Endothelial cell of umbilical vein (primary cell): ENCODE measurements around the gene KRTAP5-2. TPM values are rescaled to one million over a fixed set of nuclear protein-coding genes. Genes with fewer than 3 reads are reported as not detected.

ENCODE experiments used
- BruUV-seq: library from RNA; stranded (reverse); fragments of 400-500 nt; replicated peaks from 2 replicates; lab custom pipeline; 2021; lab: Mats Ljungman, UMichigan
- CTCF ChIA-PET: fragments of 300-600, 350-600 bp; sonication (Branson Sonifier 250); formaldehyde crosslinking; loops from one replicate; lab custom pipeline; 2021; ENCODE audit warnings: antibody characterized with exemption, inconsistent platforms; lab: Charles Lee
- POLR2A ChIA-PET: fragments of 300-600, 350-600 bp; sonication (Branson Sonifier 250); formaldehyde crosslinking; loops from one replicate; lab custom pipeline; 2021; ENCODE audit warnings: antibody characterized with exemption, inconsistent platforms; lab: Charles Lee
- DNase-seq: peaks from one replicate; pipeline ENCODE4 v3.0.0-alpha.2; 2011; ENCODE audit warnings: low read depth, low spot score
- FAIRE-seq: peaks from 2 replicates; lab custom pipeline; 2011; peaks lifted over from hg19 to GRCh38; lab: Jason Lieb, UNC
- H2AFZ ChIP-seq: 2 replicates; pipeline ENCODE4 v1.6.0; 2012; ENCODE audit warnings: low read depth, low read length, control low read depth, inconsistent platforms
- H3K27ac ChIP-seq: 2 replicates; pipeline ENCODE4 v1.5.1; 2011; ENCODE audit warnings: low read depth, mild to moderate bottlenecking, control low read depth, low read length, moderate library complexity; ENCODE audit not compliant: insufficient read depth
- H3K27me3 ChIP-seq, 2 experiments: 2 replicates each; pipeline versions ENCODE4 v1.6.0 to v1.6.1; 2011; ENCODE audit warnings: low read length in 2 of 2, mixed read lengths in 1 of 2; ENCODE audit not compliant: control insufficient read depth in 2 of 2, insufficient read depth in 2 of 2
- H3K36me3 ChIP-seq, 2 experiments: 2 replicates in 1 of 2; 3 replicates in 1 of 2; pipeline ENCODE4 v1.5.1; 2011; ENCODE audit warnings: low read length in 2 of 2, mild to moderate bottlenecking in 1 of 2, moderate library complexity in 1 of 2; ENCODE audit not compliant: control insufficient read depth in 2 of 2, insufficient read depth in 2 of 2; ENCODE audit errors: extremely low read depth in 1 of 2
- H3K4me1 ChIP-seq: 3 replicates; pipeline ENCODE4 v1.5.1; 2011; ENCODE audit warnings: mild to moderate bottlenecking, low read length; ENCODE audit not compliant: control insufficient read depth, insufficient read depth; ENCODE audit errors: extremely low read depth
- H3K4me2 ChIP-seq: 2 replicates; pipeline ENCODE4 v1.6.1; 2011; ENCODE audit warnings: low read length, control low read depth, mixed read lengths; ENCODE audit not compliant: insufficient read depth
- H3K4me3 ChIP-seq, 3 experiments: fragments of 200-600 bp in 1 of 3; sonication (generic), shearing (Covaris generic) in 1 of 3; replicated peaks in 1 of 3; 2 replicates each; pipeline ENCODE4 v1.5.1; 2011 to 2016; ENCODE audit warnings: control low read depth in 3 of 3, low read length in 3 of 3, mild to moderate bottlenecking in 2 of 3, inconsistent platforms in 1 of 3, low read depth in 1 of 3, moderate library complexity in 1 of 3; ENCODE audit not compliant: insufficient read depth in 1 of 3
- H3K79me2 ChIP-seq: 2 replicates; pipeline ENCODE4 v1.6.0; 2012; ENCODE audit warnings: low read length, inconsistent platforms; ENCODE audit not compliant: control insufficient read depth, insufficient read depth
- H3K9ac ChIP-seq: replicated peaks from 2 replicates; pipeline ENCODE3; 2011; ENCODE audit warnings: low read length, control low read depth; ENCODE audit not compliant: insufficient read depth; ENCODE audit errors: extremely low read depth
- H3K9me1 ChIP-seq: replicated peaks from 3 replicates; pipeline ENCODE4 v1.6.0; 2011; ENCODE audit warnings: mild to moderate bottlenecking, low read length; ENCODE audit not compliant: control insufficient read depth, insufficient read depth; ENCODE audit errors: extremely low read depth
- H3K9me3 ChIP-seq: replicated peaks from 2 replicates; pipeline ENCODE4 v1.5.1; 2012; ENCODE audit warnings: low read length, inconsistent platforms; ENCODE audit not compliant: control insufficient read depth, insufficient read depth
- H4K20me1 ChIP-seq: replicated peaks from 2 replicates; pipeline ENCODE3; 2011; ENCODE audit warnings: mild to moderate bottlenecking, low read length; ENCODE audit not compliant: control insufficient read depth, insufficient read depth; ENCODE audit errors: extremely low read depth
- CTCF ChIP-seq, 2 donors: IDR thresholded peaks; 1 replicate in 1 of 2; 2 replicates in 1 of 2; pipeline ENCODE4 v1.5.1; 2011; ENCODE audit warnings: low read length in 2 of 2, mild to moderate bottlenecking in 2 of 2, moderate library complexity in 2 of 2, control low read depth in 1 of 2, inconsistent platforms in 1 of 2, low read depth in 1 of 2; ENCODE audit not compliant: insufficient read depth in 1 of 2; ENCODE audit errors: extremely low read depth in 1 of 2
- EZH2 ChIP-seq: IDR thresholded peaks from 2 replicates; pipeline ENCODE4 v1.6.1; 2012; ENCODE audit warnings: borderline replicate concordance, low read depth, mild to moderate bottlenecking, moderate library complexity, low read length, inconsistent platforms; ENCODE audit not compliant: severe bottlenecking
- FOS ChIP-seq: IDR thresholded peaks from 2 replicates; pipeline ENCODE4 v1.6.1; 2011; ENCODE audit warnings: mild to moderate bottlenecking, low read length, moderate library complexity, borderline replicate concordance; ENCODE audit not compliant: insufficient read depth
- GATA2 ChIP-seq: IDR thresholded peaks from 2 replicates; pipeline ENCODE4 v1.7.0; 2011; ENCODE audit warnings: low read depth, mild to moderate bottlenecking, moderate library complexity, mixed read lengths, low read length; ENCODE audit not compliant: insufficient read length, insufficient read depth
- JUN ChIP-seq: IDR thresholded peaks from 2 replicates; pipeline ENCODE4 v1.6.1; 2011; ENCODE audit warnings: borderline replicate concordance, low read depth; ENCODE audit not compliant: insufficient read length, insufficient read depth
- MAX ChIP-seq: IDR thresholded peaks from 2 replicates; pipeline ENCODE4 v1.6.1; 2011; ENCODE audit not compliant: insufficient read depth, insufficient read length
- MYC ChIP-seq: IDR thresholded peaks from one replicate; pipeline ENCODE4 v1.6.1; 2011; ENCODE audit warnings: mild to moderate bottlenecking, low read depth, low read length
- POLR2A ChIP-seq: IDR thresholded peaks from 2 replicates; pipeline ENCODE4 v1.6.1; 2012; ENCODE audit warnings: low read depth, mild to moderate bottlenecking, control low read depth, low read length
- POLR2AphosphoS5 ChIP-seq: IDR thresholded peaks from 2 replicates; pipeline ENCODE4 v1.6.1; 2012; ENCODE audit warnings: low read depth, mild to moderate bottlenecking, control low read depth, low read length, moderate library complexity; ENCODE audit not compliant: insufficient read depth
- dilution Hi-C: fragments of 300-500 bp; cut with MboI; formaldehyde crosslinking; loops from one replicate; pipeline ENCODE4 v1.15.0; 2019; ENCODE audit warnings: low sequenced_read_pairs; ENCODE audit not compliant: extremely low pct_ligation_motif_present
- intact Hi-C: fragments of 100-400 bp; cut with micrococcal nuclease; formaldehyde crosslinking; loops from one replicate; pipeline ENCODE4 v1.10.0; 2022
- polyA plus RNA-seq, 4 experiments: library from polyadenylated mRNA; depleted of rRNA in 3 of 4; stranded (reverse) in 3 of 4; unstranded in 1 of 4; fragments of >200 nt; gene quantifications; 2 replicates each; pipeline versions ENCODE4 v1.2.1 to v1.2.3, GENCODE V29; 2011 to 2012; ENCODE audit warnings: missing spikeins in 1 of 4
- total RNA-seq: library from RNA; stranded (reverse); gene quantifications from 2 replicates; pipeline ENCODE4 v1.2.3, GENCODE V29; 2021

Gene KRTAP5-2
- total and polyA plus RNA-seq, 2 donors (not counting 3 experiments of a cell fraction or from before 2014, with no cell fraction given): not detected

DNA sequence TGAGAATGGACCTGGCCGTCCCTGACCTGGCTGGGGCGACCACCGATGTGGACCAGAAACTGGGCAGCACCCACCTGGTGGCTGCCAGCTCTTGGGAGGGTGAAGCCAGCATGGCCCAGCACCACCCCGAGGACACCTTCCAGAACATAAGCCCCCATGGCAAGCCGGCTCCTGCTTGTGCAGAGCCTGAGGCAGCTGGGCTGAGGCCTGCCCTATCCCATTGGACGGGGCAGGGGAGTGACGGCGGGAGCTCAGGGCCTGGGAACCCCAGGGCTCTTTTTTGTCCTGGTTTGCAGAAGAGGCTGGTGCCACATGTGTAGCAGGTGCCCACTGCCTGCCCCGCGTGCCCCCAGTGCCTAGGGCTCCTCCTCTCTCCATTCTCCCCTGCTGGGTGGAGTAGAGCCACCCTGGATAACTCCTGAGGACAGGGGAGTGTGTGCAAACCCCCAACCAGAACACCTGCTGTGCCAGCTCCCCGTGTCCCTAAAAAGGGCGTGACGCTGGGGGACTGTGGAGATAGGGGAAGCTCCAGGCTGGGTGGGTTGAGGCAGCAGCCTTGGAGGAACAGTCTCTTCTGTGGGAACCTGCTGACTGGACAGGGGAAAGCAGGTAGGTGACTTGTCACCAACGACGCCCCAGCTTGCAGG lies 38.0 kb downstream of the KRTAP5-2 start:
- dilution Hi-C loops (no loop called here), intact Hi-C loops (no loop called here)
- Histone ChIP-seq H3K4me1 (no peaks in the 10 kb centered on the region), H3K4me2 (no peak overlapping the region), H3K79me2 (no peaks in the 10 kb centered on the region), H3K27ac (no peak overlapping the region), H2AFZ (no peak overlapping the region), H3K9me3 (no peaks in the 10 kb centered on the region), H3K4me3 (no peak overlapping the region), H3K9ac (no peak overlapping the region), H3K36me3 (peaks cover 0 to 3% of the 10 kb centered on the region in 2 experiments), H3K27me3 (no peaks in the 10 kb centered on the region), H4K20me1 (no peaks in the 10 kb centered on the region), H3K9me1 (no peaks in the 10 kb centered on the region)
- POLR2A ChIA-PET: no interaction called here
- TF ChIP-seq MAX (no peak), POLR2A (no peak), POLR2AphosphoS5 (no peak), GATA2 (no peak)
- FAIRE-seq (no peak), DNase-seq (no peak)
- CTCF ChIA-PET: interaction anchor here (0.8 to 3.9 kb wide), 4 partner anchors 13 to 35 kb away, joined by 3 to 32 read pairs (median 10); no protein-coding TSS in a partner anchor
- no TSS peak for BruUV-seq

DNA sequence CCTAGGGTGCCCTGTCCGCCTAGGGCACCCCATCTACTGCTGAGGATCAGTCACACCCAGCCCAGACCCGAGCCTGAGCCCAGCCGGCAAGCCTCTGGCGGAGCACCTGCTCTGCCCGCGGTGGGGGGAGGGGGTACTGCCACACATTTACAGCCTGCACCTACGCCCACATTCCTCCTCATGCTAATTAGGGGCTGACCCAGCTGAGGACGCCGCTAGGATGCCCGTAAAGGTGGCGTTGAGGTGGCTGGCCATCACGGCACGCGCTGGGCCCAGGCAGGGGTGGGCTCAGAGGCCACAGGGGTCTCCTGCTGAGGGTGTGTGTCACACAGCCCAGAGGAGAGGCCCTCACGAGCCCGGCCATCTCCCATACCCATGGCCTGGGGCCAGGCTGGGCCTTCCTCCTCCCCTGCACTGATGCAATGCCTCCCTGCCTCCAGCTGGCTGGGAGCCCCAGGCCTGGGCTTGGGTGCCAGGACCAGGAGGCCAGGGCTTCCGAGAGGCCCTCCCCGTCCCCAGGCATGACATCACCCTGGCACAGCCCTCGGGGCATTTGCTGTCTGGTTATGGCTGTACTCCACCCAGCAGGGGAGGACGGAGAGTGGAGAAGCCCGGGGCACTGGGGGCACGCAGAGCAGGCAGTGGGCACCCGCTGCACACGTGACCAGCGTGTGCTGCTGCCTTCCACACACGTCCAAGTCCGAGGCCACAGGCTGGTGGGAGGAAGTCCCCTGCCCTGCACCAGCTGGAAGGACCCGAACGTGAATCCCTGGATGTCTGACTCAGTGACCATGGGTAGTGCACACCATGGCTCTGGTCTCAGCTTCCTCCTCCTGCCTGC lies 38.8 kb downstream of the KRTAP5-2 start:
- Histone ChIP-seq H2AFZ (no peak overlapping the region), H4K20me1 (no peaks in the 10 kb centered on the region), H3K4me1 (no peaks in the 10 kb centered on the region), H3K27me3 (no peaks in the 10 kb centered on the region), H3K27ac (no peak overlapping the region), H3K36me3 (peaks cover 0 to 3% of the 10 kb centered on the region in 2 experiments), H3K4me3 (no peak overlapping the region), H3K9ac (no peak overlapping the region), H3K9me3 (no peaks in the 10 kb centered on the region), H3K4me2 (no peak overlapping the region), H3K79me2 (no peaks in the 10 kb centered on the region), H3K9me1 (no peaks in the 10 kb centered on the region)
- dilution Hi-C loops: no loop called here
- FAIRE-seq (no peak), DNase-seq (no peak)
- ChIA-PET POLR2A (no interaction called here), CTCF (interaction anchor here (0.8 to 3.9 kb wide), 9 partner anchors 10 to 93 kb away, joined by 3 to 32 read pairs (median 10); no protein-coding TSS in a partner anchor)
- intact Hi-C loops: no loop called here
- TF ChIP-seq FOS (no peak), CTCF (IDR thresholded peaks at IDR 0.05; ENCODE audit: extremely low read depth in 1 of 2, insufficient read depth in 1 of 2, low read depth in 1 of 2, low read length in 2 of 2) (no peak), JUN (no peak), POLR2AphosphoS5 (no peak), POLR2A (no peak), GATA2 (no peak), MAX (no peak), EZH2 (no peak), MYC (no peak)
- BruUV-seq: no TSS peak
